Forelimb muscle (tissue), 1 donor: ENCODE results near the gene BICDL1. TPM values are rescaled to one million over a fixed set of nuclear protein-coding genes. Genes with fewer than 3 reads are reported as not detected.
"Not testable (repeated sequence)": the region's sequence is repeated elsewhere in the genome, so short reads cannot be mapped to it uniquely, and the experiment has no call there.

Experiments used
- DNase-seq: peaks from one replicate; pipeline ENCODE4 v3.0.0-alpha.2; 2013; ENCODE audit warnings: low read depth
- polyA plus RNA-seq: library from polyadenylated mRNA; unstranded; fragments of 120-200 nt; gene quantifications from one replicate; pipeline ENCODE4 v1.2.1, GENCODE V29; 2013; ENCODE audit not compliant: insufficient read length

BICDL1 gene, protein sequence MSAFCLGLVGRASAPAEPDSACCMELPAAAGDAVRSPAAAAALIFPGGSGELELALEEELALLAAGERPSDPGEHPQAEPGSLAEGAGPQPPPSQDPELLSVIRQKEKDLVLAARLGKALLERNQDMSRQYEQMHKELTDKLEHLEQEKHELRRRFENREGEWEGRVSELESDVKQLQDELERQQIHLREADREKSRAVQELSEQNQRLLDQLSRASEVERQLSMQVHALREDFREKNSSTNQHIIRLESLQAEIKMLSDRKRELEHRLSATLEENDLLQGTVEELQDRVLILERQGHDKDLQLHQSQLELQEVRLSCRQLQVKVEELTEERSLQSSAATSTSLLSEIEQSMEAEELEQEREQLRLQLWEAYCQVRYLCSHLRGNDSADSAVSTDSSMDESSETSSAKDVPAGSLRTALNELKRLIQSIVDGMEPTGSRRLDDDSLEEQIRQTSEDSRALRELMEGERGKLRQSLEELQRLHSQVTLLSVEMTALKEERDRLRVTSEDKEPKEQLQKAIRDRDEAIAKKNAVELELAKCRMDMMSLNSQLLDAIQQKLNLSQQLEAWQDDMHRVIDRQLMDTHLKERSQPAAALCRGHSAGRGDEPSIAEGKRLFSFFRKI
- 4.9 TPM for polyA plus RNA-seq

DNA sequence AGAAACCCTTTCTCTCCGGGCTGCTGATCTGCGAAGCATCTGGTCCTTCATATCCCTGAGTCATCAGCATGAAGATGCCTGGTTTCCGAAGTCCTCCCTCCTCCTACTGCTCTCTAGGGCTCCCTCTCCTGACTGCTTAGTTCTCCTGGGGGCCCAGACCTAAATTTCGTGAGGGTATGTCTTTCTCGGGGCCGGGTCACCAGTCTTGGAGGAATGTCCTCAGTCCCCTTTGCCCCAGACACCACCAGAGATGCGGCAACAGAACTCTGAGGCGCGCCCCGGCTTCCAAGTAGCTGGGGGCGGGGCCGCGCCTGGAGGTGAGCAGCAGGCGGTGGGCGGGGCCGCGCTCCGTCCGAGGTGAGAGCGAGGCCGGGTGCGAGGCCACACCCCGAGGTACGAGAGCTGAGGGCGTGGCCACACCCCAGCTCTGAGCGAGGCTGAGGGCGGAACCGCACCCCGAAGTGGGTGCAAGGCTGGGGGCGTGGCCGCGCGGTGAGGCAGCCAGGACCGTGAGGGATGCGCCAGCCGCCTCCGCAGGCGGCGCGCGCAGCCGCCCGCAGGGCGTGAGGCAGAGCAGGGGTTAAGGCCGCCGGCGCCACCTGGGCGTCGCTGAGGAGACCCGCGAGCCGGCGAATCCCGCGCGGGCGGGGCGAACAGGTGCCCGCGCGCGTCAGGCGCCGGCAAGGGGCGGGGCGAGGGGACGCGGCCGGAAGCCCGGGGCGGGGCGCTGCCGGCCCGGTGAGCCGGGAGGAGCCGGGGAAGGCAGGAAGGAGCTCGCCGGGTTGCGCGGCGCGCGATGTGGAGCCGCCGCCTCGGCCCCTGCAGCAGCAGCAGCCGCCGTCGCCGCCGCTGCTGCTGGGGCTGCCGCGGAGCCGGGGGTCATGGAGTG, at the start of gene BICDL1:
Gene BICDL1, plus strand, starts transcription at position 765 of the 889 bp plus-strand sequence. CDS start 633 bp downstream, outside the sequence.
- DNase-seq, result no peak

DNA sequence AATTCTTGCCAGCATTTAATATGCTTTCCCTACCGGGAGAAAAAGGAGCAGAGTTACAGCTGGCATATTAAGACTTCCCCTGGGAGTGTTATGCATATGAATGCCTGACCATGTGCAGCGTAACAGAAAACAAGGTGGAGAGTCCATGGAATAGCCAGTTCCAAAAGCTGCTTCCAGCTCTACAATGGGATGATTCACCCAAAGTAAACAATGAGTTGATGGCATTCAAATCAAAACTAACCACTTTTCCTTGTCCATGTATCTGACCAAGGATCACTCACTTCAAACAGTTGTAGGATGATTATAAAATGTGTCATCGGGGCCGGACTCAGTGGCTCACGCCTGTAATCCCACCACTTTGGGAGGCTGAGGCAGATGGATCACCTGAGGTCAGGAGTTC, 48.1 kb upstream of the BICDL1 start:
- no peak for DNase-seq

DNA sequence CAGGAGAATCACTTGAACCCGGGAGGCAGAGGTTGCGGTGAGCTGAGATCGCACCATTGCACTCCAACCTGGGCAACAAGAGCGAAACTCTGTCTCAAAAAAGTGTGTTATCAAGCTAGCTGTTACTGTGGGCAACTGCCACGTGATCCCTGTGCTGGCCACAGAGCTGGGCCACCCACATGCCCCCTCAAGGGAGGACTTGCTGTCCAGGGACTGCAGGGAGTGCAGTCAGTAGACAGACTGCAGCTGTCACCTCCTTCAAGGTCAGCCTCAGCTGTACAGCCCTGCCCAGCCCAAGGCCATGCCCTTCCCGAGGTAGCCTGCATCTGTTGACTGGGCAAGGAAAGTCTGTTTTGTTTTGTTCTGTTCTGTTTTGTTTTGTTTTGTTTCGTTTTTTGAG, 46.6 kb upstream of the BICDL1 start:
- DNase-seq, result no peak

DNA sequence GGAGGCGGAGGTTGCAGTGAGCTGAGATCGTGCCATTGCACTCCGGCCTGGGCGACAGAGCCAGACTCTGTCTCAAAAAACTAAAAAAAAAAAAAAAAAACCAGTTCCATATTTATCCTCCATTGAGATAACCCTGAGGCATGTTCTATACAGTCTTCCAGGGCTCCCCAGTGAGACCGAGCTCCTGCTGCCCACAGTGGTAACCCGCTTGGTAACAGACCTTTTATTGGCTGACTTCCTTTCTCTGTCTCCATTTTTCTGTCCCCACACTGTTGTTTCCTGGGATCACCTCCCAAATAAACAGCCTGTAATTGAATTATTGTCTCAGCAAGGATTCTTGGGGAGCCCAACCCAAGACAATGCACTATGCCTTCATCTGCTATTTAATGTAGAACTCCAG, 42.8 kb upstream of the BICDL1 start:
- no peak for DNase-seq

DNA sequence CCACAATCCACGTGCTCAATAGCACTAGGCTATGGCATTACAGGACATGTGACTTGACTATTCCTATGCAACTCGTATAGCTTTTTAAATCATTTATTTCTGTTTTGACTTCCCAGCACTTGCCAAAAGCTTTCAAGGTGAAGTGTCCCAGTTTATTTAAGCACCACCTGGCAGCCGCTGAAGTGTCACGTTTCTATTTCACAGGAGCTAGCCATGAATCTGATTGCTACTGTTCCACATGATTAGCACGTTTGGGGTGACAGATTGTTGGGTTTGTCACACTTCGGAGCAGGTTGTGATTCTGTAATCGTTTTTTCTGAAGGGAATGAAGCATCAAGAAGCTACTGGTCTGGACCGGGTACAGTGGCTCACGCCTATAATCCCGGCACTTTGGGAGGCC, 39.9 kb upstream of the BICDL1 start:
- DNase-seq, result no peak

DNA sequence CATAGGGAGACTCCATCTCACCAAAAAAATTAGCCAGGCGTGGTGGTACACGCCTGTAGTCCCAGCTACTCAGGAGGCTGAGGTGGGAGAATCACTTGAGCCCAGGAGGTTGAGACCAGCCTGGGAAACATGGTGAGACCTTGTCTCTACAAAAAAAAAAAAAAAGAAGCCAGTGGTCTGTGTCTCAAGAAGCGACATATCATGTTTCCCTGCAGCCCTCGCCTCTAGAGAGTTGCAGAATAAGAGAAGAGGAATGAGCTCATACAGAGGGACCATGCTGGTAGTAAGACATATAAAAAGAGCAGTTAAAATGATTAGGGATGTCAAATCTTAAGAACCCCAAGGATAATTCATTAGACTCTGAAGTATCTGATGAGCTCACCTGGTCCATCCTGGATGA, 39.4 kb upstream of the BICDL1 start:
- DNase-seq, result no peak

DNA sequence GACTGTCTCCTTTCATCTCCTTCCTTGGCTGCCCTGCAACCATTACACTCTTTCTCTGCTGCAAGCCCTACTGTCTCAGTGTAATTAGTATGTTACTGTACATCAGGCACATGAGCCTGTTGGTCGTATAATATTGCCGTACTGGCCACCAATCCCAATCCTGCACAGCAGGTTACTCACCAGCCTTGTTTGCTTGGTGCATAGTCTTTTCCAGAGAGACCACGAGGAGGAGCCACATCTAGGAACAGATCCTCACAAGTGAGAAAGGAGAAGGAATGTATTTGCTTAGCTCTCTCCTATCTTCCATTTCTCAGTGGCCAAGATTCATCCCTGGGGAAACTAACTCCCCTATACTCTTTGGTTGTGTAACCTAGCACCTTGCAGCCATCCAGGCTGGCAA, 33.0 kb upstream of the BICDL1 start:
- no peak for DNase-seq

DNA sequence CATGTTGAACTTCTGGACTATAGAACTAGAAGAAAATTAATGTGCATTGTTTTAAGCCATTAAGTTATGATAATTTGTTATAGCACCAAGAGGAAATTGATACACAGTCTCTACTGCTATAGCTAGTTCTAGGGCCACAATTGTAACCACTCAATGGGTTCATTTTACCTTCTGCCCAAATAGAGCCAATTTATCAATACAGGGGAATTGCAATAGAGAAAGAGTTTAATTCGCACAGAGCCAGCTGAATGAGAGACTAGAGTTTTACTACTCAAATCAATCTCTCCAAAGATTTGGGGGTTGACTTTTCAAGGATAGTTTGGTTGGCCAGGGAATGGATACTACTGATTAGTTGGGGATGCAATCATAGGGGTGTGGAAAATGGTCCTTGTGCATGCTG, 31.9 kb upstream of the BICDL1 start:
- no peak for DNase-seq

DNA sequence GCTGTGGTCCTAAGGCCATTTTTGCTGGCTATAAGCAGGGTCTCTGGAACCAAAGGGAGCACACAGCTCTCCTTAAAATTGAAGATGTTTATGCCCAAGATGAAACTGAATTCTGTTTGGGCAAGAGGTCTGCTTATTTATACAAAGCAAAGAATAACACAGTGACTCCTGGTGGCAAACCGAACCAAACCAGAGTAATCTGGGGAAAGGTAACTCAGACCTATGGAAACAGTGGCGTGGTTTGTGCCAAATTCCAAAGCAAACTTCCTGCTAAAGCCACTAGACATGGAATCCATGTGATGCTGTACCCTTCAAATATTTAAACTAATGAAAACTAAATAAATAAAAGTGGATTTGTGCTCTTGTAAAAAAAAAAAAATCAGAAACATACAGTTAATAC, 29.6 kb upstream of the BICDL1 start:
- DNase-seq, result no peak

DNA sequence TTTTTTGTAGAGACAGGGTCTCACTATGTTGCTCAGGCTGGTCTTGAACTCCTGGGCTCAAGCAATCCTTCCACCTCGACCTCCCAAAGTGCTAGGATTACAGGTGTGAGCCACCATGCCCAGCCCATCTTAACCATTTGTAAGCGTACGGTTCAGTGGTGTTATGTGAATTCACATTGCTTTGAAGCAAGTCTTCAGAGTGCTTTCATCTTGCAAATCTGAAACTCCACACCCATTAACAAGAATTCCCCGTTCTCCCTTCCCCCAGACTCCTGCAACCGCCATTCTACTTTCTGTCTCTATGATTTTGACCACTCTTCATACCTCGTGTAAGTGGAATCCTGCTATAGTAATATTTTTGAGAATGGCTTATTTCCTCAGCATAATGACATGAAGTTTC, 24.9 kb upstream of the BICDL1 start:
- no peak for DNase-seq

DNA sequence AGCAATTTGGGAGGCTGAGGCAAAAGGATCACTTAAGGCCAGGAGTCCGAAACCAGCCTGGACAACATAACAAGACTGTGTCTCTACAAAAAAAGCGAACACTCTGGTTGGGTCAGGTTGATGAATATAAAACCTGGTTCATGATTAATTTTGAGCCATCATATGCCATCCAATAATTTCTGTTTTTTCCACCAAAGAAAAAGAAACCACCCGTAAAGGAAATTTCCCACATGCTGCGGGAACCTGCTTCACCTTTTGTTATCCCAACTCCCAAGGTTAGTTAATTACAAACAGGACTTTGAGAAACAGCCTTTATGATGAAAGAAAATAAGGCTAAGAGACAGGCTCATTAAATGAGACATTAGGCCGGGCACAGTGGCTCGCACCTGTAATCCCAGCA, 24.1 kb upstream of the BICDL1 start:
- DNase-seq, result no peak

DNA sequence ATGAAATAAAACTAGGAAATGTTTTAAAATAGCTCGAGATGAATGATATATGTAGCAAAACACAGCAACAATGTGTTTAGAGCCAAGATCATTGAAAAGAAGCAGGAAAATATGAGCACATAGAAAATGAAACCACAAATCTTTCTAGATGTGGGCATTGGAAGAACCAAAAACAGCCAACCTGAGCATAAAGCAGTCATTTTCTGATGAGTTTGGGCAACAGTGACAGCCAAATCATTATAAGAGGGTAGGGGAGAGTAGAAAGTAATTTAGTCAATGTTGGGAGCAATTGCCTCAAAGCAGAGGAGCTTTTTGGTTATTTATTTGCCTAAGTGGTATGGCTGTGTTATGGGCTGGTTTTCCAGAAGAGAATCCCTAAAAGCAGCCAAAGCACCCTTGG, 8.8 kb upstream of the BICDL1 start:
- DNase-seq, result no peak

DNA sequence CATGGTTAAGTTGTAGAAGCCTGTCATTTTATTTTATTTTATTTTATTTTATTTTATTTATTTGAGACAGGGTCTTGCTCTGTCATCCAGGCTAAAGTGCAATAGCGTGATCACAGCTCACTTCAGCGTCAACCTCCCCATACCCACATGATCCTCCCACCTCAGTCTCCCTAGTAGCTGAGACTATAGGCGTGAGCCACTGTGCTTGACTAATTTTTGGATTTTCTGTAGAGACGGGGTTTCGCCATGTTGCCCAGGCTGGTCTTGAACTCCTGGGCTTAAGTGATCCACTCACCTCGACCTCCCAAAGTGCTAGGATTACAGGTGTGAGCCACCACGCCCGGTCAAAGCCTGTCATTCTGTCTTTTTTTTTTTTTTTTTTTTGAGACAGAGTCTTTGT, 8.3 kb upstream of the BICDL1 start:
- not testable (repeated sequence) for DNase-seq

DNA sequence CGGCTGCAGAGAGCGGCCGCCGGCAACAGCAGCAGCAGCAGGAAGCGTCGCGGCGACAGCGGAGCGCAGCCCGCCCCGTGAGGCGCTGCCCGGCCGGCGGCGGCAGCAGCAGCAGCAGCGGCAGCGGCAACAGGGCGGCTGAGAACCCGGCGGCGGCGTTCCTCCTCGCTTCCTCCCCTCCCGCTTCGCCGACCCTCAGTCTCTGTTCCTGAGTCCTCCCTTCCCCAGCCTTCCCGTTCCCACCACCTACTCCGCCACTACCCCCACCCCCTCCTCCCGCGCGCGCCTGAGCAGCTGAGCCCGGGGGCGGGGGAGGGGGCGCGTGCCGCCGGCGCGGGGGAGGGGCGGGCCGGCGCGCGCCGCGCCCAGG, 310 bp downstream of the BICDL1 start:
- no peak for DNase-seq

DNA sequence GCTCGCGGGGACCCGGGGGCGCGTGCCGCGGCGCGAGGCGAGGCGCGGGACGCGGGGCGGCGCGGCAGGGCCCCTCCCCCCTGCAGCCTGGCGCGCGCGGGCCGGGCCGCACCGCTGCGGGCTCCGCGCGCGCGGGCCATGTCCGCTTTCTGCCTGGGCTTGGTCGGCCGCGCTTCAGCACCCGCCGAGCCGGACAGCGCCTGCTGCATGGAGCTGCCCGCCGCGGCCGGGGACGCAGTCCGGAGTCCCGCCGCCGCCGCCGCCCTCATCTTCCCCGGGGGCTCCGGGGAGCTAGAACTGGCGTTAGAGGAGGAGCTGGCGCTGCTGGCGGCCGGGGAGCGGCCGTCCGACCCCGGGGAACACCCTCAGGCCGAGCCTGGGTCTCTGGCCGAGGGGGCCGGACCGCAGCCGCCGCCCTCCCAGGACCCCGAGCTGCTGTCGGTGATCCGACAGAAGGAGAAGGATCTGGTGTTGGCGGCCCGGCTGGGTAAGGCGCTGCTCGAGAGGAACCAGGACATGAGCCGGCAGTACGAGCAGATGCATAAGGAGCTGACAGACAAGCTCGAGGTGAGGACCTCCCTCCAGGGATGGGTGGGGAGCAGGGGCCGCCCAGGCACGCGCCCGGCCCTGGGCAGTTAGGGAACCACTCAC, 820 bp downstream of the BICDL1 start:
- DNase-seq, result no peak

DNA sequence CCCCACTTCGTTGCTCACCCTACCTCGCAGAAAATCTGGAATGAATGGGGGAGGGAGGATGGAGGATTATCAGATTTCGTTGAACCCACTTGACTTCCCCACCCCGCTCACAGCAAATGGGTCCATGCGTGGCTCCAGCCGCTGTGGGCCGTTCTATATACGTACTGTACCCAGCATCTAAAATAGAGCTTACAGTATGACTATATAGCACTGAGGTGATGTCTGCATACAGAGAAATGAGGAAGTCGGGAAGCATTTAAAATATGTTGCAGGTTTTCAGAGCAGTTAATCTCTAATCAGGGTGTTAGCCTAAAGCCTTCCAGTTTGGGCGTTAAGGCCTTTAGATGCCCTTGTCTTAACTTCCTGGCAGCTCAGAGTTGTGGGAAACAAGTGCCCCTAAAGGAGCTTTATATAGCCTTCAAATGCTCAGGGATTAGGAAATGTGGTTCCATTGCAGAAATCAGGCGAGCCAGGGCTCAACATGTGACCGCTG, 1.4 kb downstream of the BICDL1 start:
- DNase-seq, result no peak

DNA sequence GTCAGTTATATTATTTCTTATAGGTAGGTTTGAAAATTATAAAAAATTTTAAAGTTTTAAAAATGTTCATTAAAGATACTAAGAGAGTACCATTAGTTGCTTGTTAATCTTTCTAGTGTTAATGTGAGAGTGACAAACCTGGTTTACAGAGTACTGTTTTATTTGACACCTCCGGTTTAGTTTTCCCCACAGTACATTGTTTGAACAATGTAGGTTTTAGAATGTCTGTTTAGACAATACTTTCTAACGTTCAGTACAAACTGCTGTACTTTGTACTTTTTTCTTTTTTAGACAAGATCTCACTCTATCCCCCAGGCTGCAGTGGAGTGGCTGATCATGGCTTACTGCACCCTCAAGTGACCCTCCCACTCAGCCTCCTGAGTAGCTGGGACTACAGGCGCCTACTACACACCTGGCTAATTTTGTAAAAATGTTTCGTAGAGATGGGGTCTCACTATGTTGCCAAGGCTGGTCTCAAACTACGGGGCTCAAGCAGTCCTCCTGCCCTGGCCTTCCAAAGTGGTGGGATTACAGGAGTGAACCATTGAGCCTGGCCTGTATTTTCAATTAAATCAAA, 3.2 kb downstream of the BICDL1 start:
- DNase-seq, result no peak

DNA sequence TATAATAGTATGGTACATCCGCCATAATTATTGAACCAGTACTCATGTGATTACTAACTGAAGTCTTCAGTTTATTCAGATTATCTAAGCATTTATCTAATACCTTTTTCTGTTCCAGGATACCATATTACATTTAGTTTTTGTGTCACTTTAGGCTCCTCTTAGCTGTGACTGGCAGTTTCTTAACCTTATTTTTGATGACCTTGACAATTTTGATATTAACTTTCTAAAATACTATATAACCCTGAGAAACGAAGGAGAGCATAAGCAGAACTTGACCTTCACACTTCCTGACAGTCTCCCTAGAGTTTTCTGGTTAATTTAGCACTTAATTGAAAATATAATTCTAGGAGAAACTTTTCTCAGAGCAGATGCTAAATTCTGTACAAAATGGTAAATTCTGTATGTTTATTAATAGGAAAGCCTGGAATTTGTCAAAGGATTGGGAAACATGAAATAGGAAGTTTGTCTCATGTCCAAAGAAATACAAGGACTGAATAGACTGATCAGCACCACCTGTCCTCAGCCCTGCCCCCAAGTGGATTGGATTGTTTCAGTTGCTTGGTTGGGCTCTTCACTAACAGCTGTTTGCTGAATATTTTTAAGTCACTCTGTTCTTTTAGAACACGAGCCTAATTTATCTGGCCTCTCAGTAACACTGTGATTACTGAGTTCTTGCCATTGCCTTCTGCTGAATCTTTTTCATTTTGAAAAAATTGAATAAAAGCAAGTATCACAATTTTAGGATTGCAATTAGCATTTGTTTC, 6.0 kb downstream of the BICDL1 start:
- no peak for DNase-seq

DNA sequence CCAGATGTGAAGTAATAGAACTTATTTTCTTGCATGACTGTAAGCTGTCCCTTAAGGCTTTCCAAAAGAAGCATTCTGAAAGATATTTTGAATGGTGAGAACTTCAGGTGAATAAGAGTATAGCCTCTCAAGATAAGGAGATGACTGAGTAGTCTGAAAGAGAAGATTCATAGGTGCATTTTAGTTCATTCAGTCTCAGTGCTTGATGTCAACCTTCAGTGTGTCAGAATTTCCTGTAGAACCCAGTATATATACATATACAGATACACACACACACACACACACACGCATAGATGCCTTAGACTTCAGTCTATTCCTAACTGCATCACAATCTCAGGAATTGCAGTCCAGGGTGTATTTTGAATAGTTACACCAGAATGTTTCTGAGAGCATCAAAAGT, 7.4 kb downstream of the BICDL1 start:
- DNase-seq, result no peak

DNA sequence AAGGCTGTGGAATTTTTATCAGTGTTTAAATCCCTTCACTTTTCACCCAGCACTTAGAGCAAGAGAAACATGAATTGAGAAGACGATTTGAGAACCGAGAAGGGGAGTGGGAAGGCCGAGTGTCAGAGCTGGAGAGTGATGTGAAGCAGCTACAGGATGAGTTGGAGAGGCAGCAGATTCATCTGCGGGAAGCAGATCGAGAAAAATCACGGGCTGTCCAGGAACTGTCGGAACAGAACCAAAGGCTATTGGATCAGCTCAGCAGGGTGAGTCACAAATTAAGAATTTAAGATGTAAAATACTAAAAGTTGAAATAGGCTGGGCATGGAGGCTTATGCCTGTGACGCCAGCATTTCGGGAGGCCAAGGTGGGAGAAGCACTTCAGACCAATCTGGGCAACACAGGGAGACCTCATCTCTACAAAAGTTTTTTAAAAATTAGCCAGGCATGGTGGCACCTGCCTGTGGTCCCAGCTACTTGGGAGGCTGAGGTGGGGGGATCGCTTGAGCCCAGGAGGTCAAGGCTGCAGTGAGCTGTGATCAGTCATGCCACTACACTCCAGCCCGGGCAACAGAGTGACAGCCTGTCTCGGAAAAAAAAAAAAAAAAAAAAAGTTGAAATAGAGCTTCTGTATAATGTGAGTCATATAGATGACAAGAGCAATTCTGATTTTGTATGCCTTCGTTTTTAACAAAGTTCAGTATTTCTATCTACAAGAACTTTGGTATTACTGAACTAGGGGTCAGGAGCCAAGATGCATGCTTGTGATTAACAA, 9.6 kb downstream of the BICDL1 start:
- no peak for DNase-seq
